SK-N-SH (cell line): ENCODE data around the gene NMNAT1. TPM values are rescaled to one million over a fixed set of nuclear protein-coding genes. Genes with fewer than 3 reads are reported as not detected.

ENCODE experiments used
- CTCF ChIA-PET: fragments of 300-600, 350-600 bp; formaldehyde crosslinking; extraction: SDS; loops from one replicate; lab custom pipeline; 2021; lab: Yijun Ruan, JAX
- POLR2A ChIA-PET: fragments of 350-600 bp; sonication (Branson Sonifier 250); formaldehyde crosslinking; extraction: SDS; loops from one replicate; lab custom pipeline; 2020; ENCODE audit warnings: antibody characterized with exemption, inconsistent platforms; lab: Yijun Ruan, JAX
- DNase-seq: peaks from one replicate; pipeline ENCODE4 v3.0.0; 2012
- H2AFZ ChIP-seq: fragments of 200-600 bp; sonication (generic); 2 replicates; pipeline ENCODE4 v1.8.1; 2016; ENCODE audit warnings: antibody characterized with exemption, mild to moderate bottlenecking, low read depth
- H3F3A ChIP-seq: fragments of 200-600 bp; sonication (generic); replicated peaks from 2 replicates; pipeline ENCODE3; 2016; ENCODE audit warnings: antibody characterized with exemption, mild to moderate bottlenecking; ENCODE audit not compliant: insufficient read depth
- H3K27ac ChIP-seq, 2 experiments: fragments of 200-500 bp in 1 of 2; fragments of 200-600 bp in 1 of 2; sonication (Bioruptor generic) in 1 of 2; sonication (generic), shearing (Covaris generic) in 1 of 2; 2 replicates each; pipeline versions ENCODE4 v1.5.1 to v1.6.1; 2014 to 2016; ENCODE audit warnings: low read depth in 2 of 2, inconsistent platforms in 1 of 2, low read length in 1 of 2, mild to moderate bottlenecking in 1 of 2, mixed read lengths in 1 of 2
- H3K27me3 ChIP-seq: fragments of 200-600 bp; sonication (generic), shearing (Covaris generic); 2 replicates; pipeline ENCODE4 v1.6.1; 2016; ENCODE audit warnings: mixed run types; ENCODE audit not compliant: insufficient read depth
- H3K36me3 ChIP-seq, 2 experiments: fragments of 200-500 bp in 1 of 2; fragments of 200-600 bp in 1 of 2; sonication (Bioruptor generic) in 1 of 2; sonication (generic) in 1 of 2; replicated peaks in 1 of 2; 2 replicates each; pipeline versions ENCODE3 to v1.5.1; 2014 to 2016; ENCODE audit warnings: low read length in 1 of 2, mild to moderate bottlenecking in 1 of 2; ENCODE audit not compliant: insufficient read depth in 2 of 2, control insufficient read depth in 1 of 2
- H3K4me1 ChIP-seq, 2 experiments: fragments of 200-500 bp in 1 of 2; fragments of 200-600 bp in 1 of 2; sonication (Bioruptor generic) in 1 of 2; sonication (generic), shearing (Covaris generic) in 1 of 2; 2 replicates each; pipeline versions ENCODE4 v1.5.1 to v1.6.1; 2014 to 2016; ENCODE audit warnings: low read depth in 1 of 2, low read length in 1 of 2, mixed run types in 1 of 2; ENCODE audit not compliant: insufficient read depth in 2 of 2, control insufficient read depth in 1 of 2
- H3K4me2 ChIP-seq: fragments of 200-600 bp; sonication (generic), shearing (Covaris generic); 2 replicates; pipeline ENCODE4 v1.6.1; 2017; ENCODE audit warnings: mixed run types
- H3K4me3 ChIP-seq, 2 experiments: fragments of 200-500 bp in 1 of 2; fragments of 200-600 bp in 1 of 2; sonication (Bioruptor generic) in 1 of 2; sonication (generic), shearing (Covaris generic) in 1 of 2; 2 replicates each; pipeline versions ENCODE4 v1.5.1 to v1.8.1; 2014 to 2016; ENCODE audit warnings: low read depth in 2 of 2, inconsistent platforms in 1 of 2, low read length in 1 of 2, mild to moderate bottlenecking in 1 of 2, mixed read lengths in 1 of 2, moderate library complexity in 1 of 2
- H3K79me2 ChIP-seq: fragments of 200-600 bp; sonication (generic); 2 replicates; pipeline ENCODE4 v1.8.1; 2017; ENCODE audit warnings: mild to moderate bottlenecking; ENCODE audit not compliant: insufficient read depth
- H3K9ac ChIP-seq: fragments of 200-600 bp; sonication (generic); 2 replicates; pipeline ENCODE4 v1.6.1; 2017; ENCODE audit warnings: mixed run types
- H3K9me2 ChIP-seq: fragments of 200-600 bp; sonication (generic); 2 replicates; pipeline ENCODE4 v1.6.1; 2017; ENCODE audit warnings: mixed run types
- H3K9me3 ChIP-seq: fragments of 200-600 bp; sonication (generic); 2 replicates; pipeline ENCODE4 v1.6.1; 2017; ENCODE audit warnings: mixed run types, mild to moderate bottlenecking, moderate library complexity
- H4K20me1 ChIP-seq: fragments of 200-600 bp; sonication (generic); 2 replicates; pipeline ENCODE4 v1.6.1; 2017; ENCODE audit warnings: mild to moderate bottlenecking, mixed run types; ENCODE audit not compliant: insufficient read depth
- CHD2 ChIP-seq: fragments of 150-350 bp; IDR thresholded peaks from 2 replicates; pipeline ENCODE4 v1.6.1; 2018; ENCODE audit warnings: low read length; ENCODE audit not compliant: partially characterized antibody
- CTCF ChIP-seq: fragments of 200-600 bp; sonication (generic); IDR thresholded peaks from 2 replicates; pipeline ENCODE4 v1.6.1; 2017; ENCODE audit warnings: antibody characterized with exemption, mild to moderate bottlenecking, moderate library complexity
- EP300 ChIP-seq, 2 experiments: IDR thresholded peaks; 2 replicates each; pipeline versions ENCODE4 v1.4.0 to v1.6.1; 2012; ENCODE audit warnings: borderline replicate concordance in 1 of 2, low read depth in 1 of 2, low read length in 1 of 2
- EZH2phosphoT487 ChIP-seq: fragments of 200-600 bp; sonication (generic); IDR thresholded peaks from 2 replicates; pipeline ENCODE4 v1.6.1; 2017; ENCODE audit warnings: low read depth, mixed run types, mild to moderate bottlenecking, antibody characterized with exemption, moderate library complexity, borderline replicate concordance
- FOSL2 ChIP-seq: IDR thresholded peaks from 2 replicates; pipeline ENCODE4 v1.4.0; 2012; ENCODE audit warnings: low read depth, mild to moderate bottlenecking, moderate library complexity, borderline replicate concordance
- FOXJ3 ChIP-seq: sonication (generic); formaldehyde crosslinking; IDR thresholded peaks from 2 replicates; pipeline ENCODE4 v1.5.1; 2020; ENCODE audit warnings: mild to moderate bottlenecking, missing genetic modification reagents
- GATA2 ChIP-seq: sonication (generic); formaldehyde crosslinking; IDR thresholded peaks from 2 replicates; pipeline ENCODE4 v1.5.0; 2020; ENCODE audit warnings: mild to moderate bottlenecking, missing genetic modification reagents
- MAX ChIP-seq: IDR thresholded peaks from 2 replicates; pipeline ENCODE4 v1.4.0; 2012; ENCODE audit warnings: low read depth
- MEF2A ChIP-seq: IDR thresholded peaks from 2 replicates; pipeline ENCODE4 v1.4.0; 2012; ENCODE audit warnings: low read depth, borderline replicate concordance
- NFIC ChIP-seq: IDR thresholded peaks from 2 replicates; pipeline ENCODE4 v1.4.0; 2012; ENCODE audit warnings: borderline replicate concordance
- PBX3 ChIP-seq: IDR thresholded peaks from 2 replicates; pipeline ENCODE4; 2012
- POLR2AphosphoS5 ChIP-seq: IDR thresholded peaks from 2 replicates; pipeline ENCODE4 v1.6.1; 2012; ENCODE audit warnings: low read depth, low read length
- RAD21 ChIP-seq: IDR thresholded peaks from 2 replicates; pipeline ENCODE4 v1.6.1; 2012; ENCODE audit warnings: mild to moderate bottlenecking, low read length
- REST ChIP-seq: IDR thresholded peaks from 2 replicates; pipeline ENCODE4 v1.6.1; 2012; ENCODE audit warnings: mild to moderate bottlenecking, low read depth, low read length, moderate library complexity
- USF2 ChIP-seq: fragments of 150-350 bp; IDR thresholded peaks from 2 replicates; pipeline ENCODE4 v1.6.1; 2017; ENCODE audit warnings: antibody characterized with exemption, low read length, low read depth, borderline replicate concordance
- ZBTB33 ChIP-seq: IDR thresholded peaks from 2 replicates; pipeline ENCODE4 v1.4.0; 2012; ENCODE audit warnings: low read depth, borderline replicate concordance
- WGBS: methylation state at CpG from one replicate; pipeline ENCODE4 v1.1.6; 2017; ENCODE audit warnings: low lambda C conversion rate; 5-methylcytosine and 5-hydroxymethylcytosine counted together
- polyA plus RNA-seq, 3 experiments: library from polyadenylated mRNA; depleted of rRNA; stranded (reverse); fragments of >200 nt; gene quantifications; 2 replicates each; pipeline ENCODE4 v1.2.3, GENCODE V29; 2012

Gene NMNAT1
- polyA plus RNA-seq, 1 of the 3 experiments (the other 2 are of a cell fraction): 7.0 TPM

GRCh38 chr1:9894115-9894514 is 49.2 kb upstream of the NMNAT1 start:
- peaks cover 33% of the 10 kb centered on the region for H3F3A ChIP-seq
- DNase-seq: no peak
- H3K9ac ChIP-seq: peak overlapping the region; percentile 50; the same call in 1 of the 2 replicates
- ChIA-PET CTCF (no interaction called here), POLR2A (no interaction called here)
- H3K4me3 ChIP-seq: no peak overlapping the region; a peak in 1 of 4 replicates
- H3K79me2 ChIP-seq: peaks cover 24% of the 10 kb centered on the region
- H3K4me2 ChIP-seq: peak overlapping the region; percentile 70; the same call in 1 of the 2 replicates
- H4K20me1 ChIP-seq: no peaks in the 10 kb centered on the region
- peak overlapping the region; percentile 32; the same call in 1 of the 2 replicates for H2AFZ ChIP-seq
- 93% methylated on average over 3 of the region's 3 CpGs for WGBS
- TF ChIP-seq FOSL2: no peak
- no peak for TF ChIP-seq ZBTB33
- TF ChIP-seq MAX: no peak
- no peak for TF ChIP-seq CHD2
- TF ChIP-seq RAD21: no peak
- TF ChIP-seq FOXJ3 (CRISPR knock-in tag): no peak
- no peak for TF ChIP-seq GATA2 (CRISPR knock-in tag)
- no peak for TF ChIP-seq MEF2A
- TF ChIP-seq CTCF: no peak
- no peak for TF ChIP-seq PBX3
- no peak for TF ChIP-seq EZH2phosphoT487
- TF ChIP-seq EP300 (IDR thresholded peaks at IDR 0.05; ENCODE audit: borderline replicate concordance in 1 of 2, low read depth in 1 of 2, low read length in 1 of 2): no peak
- TF ChIP-seq REST: no peak
- TF ChIP-seq USF2: no peak
- TF ChIP-seq POLR2AphosphoS5: no peak
- TF ChIP-seq NFIC: no peak
- peaks cover 17 to 39% of the 10 kb centered on the region in 2 experiments for H3K4me1 ChIP-seq
- H3K27me3 ChIP-seq: no peaks in the 10 kb centered on the region
- no peaks in the 10 kb centered on the region for H3K9me2 ChIP-seq
- no peaks in the 10 kb centered on the region for H3K9me3 ChIP-seq
- no peaks in the 10 kb centered on the region for H3K36me3 ChIP-seq
- H3K27ac ChIP-seq: peak overlapping the region; percentile 54 to 83; a peak in 3 of 4 replicates
